DND-41 (cell line): ENCODE data around the gene DPF1.

ENCODE experiments used
- ATAC-seq: fragments of 200-7000 bp; cut with Tn5 transposase; 3 replicates; pipeline ENCODE4 v1.9.1; 2021; ENCODE audit warnings: low read depth; ENCODE audit not compliant: insufficient read depth
- DNase-seq: peaks from one replicate; pipeline ENCODE4 v3.0.0-alpha.2; 2020
- H2AFZ ChIP-seq: 2 replicates; pipeline ENCODE4 v1.6.0; 2012; ENCODE audit warnings: low read depth, low read length
- H3K27ac ChIP-seq: 2 replicates; pipeline ENCODE4 v1.5.1; 2012; ENCODE audit warnings: low read length, inconsistent platforms
- H3K27me3 ChIP-seq: fragments of 200-600 bp; sonication (generic); 2 replicates; pipeline ENCODE4 v1.6.0; 2012; ENCODE audit warnings: low read length, mild to moderate bottlenecking, inconsistent platforms; ENCODE audit not compliant: insufficient read depth, poor library complexity
- H3K36me3 ChIP-seq: 2 replicates; pipeline ENCODE4 v1.5.1; 2012; ENCODE audit warnings: low read length, inconsistent platforms; ENCODE audit not compliant: insufficient read depth
- H3K4me1 ChIP-seq: 2 replicates; pipeline ENCODE4 v1.5.1; 2012; ENCODE audit warnings: mild to moderate bottlenecking, low read length; ENCODE audit not compliant: insufficient read depth
- H3K4me2 ChIP-seq: 2 replicates; pipeline ENCODE4 v1.6.0; 2012; ENCODE audit warnings: mild to moderate bottlenecking, moderate library complexity, low read length, inconsistent platforms; ENCODE audit not compliant: insufficient read depth
- H3K4me3 ChIP-seq, 2 experiments: fragments of 200-600 bp in 1 of 2; shearing (Covaris generic) in 1 of 2; 2 replicates each; pipeline ENCODE4 v1.5.1; 2012 to 2016; ENCODE audit warnings: inconsistent platforms in 2 of 2, low read length in 2 of 2, mild to moderate bottlenecking in 2 of 2, low read depth in 1 of 2, moderate library complexity in 1 of 2
- H3K79me2 ChIP-seq: 2 replicates; pipeline ENCODE4 v1.6.0; 2012; ENCODE audit warnings: low read length, inconsistent platforms; ENCODE audit not compliant: insufficient read depth
- H3K9ac ChIP-seq: 2 replicates; pipeline ENCODE4 v1.6.0; 2012; ENCODE audit warnings: low read depth, mild to moderate bottlenecking, inconsistent platforms, low read length, moderate library complexity
- H3K9me3 ChIP-seq: 2 replicates; pipeline ENCODE4 v1.5.1; 2012; ENCODE audit warnings: low read length, moderate library complexity, mild to moderate bottlenecking, inconsistent platforms; ENCODE audit not compliant: insufficient read depth, severe bottlenecking
- H4K20me1 ChIP-seq: 2 replicates; pipeline ENCODE4 v1.6.0; 2012; ENCODE audit warnings: low read length; ENCODE audit not compliant: insufficient read depth
- EZH2 ChIP-seq: IDR thresholded peaks from 3 replicates; pipeline ENCODE4 v1.6.1; 2012; ENCODE audit warnings: borderline replicate concordance, low read depth, mild to moderate bottlenecking, moderate library complexity, low read length, inconsistent platforms; ENCODE audit not compliant: severe bottlenecking
- TF ChIP-seq, protein P1 (sequence below): IDR thresholded peaks from 2 replicates; pipeline ENCODE4 v1.5.1; 2012; ENCODE audit warnings: borderline replicate concordance, low read length, moderate library complexity, mild to moderate bottlenecking; ENCODE audit not compliant: poor library complexity, severe bottlenecking; ENCODE audit errors: extremely low read depth

DPF1 gene

DNA sequence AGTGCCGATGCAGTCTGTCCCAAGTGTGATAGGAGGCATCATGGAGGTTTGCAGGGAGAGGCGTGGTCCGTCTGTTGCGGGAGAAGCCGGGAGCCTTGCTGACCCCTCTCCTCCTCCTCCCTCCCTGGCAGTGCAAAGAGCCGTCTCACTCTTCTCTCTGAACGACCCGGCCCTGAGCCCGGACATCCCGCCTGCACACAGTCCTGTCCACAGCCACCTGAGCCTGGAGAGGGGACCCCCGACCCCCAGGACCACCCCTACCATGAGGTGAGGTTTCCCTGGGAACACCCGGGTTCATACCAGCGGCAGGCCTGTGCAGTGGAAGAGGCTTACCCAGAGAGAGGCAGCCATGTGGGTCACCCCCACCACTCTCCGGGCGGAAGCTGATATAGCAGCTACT is 22.3 kb downstream of the DPF1 start:
- TF ChIP-seq, protein P1, sequence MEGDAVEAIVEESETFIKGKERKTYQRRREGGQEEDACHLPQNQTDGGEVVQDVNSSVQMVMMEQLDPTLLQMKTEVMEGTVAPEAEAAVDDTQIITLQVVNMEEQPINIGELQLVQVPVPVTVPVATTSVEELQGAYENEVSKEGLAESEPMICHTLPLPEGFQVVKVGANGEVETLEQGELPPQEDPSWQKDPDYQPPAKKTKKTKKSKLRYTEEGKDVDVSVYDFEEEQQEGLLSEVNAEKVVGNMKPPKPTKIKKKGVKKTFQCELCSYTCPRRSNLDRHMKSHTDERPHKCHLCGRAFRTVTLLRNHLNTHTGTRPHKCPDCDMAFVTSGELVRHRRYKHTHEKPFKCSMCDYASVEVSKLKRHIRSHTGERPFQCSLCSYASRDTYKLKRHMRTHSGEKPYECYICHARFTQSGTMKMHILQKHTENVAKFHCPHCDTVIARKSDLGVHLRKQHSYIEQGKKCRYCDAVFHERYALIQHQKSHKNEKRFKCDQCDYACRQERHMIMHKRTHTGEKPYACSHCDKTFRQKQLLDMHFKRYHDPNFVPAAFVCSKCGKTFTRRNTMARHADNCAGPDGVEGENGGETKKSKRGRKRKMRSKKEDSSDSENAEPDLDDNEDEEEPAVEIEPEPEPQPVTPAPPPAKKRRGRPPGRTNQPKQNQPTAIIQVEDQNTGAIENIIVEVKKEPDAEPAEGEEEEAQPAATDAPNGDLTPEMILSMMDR = no peak
- no peak for TF ChIP-seq EZH2
- H2AFZ ChIP-seq = no peak overlapping the region
- H4K20me1 ChIP-seq = no peaks in the 10 kb centered on the region
- H3K27me3 ChIP-seq = no peaks in the 10 kb centered on the region
- H3K9me3 ChIP-seq = no peaks in the 10 kb centered on the region
- H3K4me2 ChIP-seq = no peak overlapping the region
- H3K27ac ChIP-seq = no peak overlapping the region
- peaks cover 2% of the 10 kb centered on the region; the same call in 1 of the 2 replicates for H3K36me3 ChIP-seq
- no peak overlapping the region for H3K9ac ChIP-seq
- no peak overlapping the region for H3K4me3 ChIP-seq
- no peaks in the 10 kb centered on the region for H3K79me2 ChIP-seq
- DNase-seq = no peak
- no peak for ATAC-seq
- H3K4me1 ChIP-seq = no peaks in the 10 kb centered on the region

DNA sequence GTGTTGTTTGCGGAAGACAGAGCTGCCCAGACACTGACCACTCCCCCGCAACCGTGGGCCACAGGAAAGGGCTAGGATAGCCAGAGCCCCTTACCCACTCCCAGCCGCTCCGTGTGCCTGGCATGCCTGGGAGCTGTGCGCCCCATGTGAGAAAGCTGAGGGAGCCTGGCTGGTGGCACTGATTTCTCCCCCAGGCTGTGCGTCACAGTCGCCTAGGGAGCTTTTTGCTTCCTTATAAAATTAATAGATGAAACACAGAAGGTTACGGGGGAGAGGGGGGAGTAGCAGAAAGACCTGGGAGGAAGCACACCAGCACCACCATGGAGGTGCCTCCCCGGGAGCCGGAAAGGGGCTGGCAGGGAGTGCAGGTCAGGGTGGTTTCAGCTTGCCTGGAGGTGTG is 24.7 kb downstream of the DPF1 start:
- no peak overlapping the region for H3K4me2 ChIP-seq

DNA sequence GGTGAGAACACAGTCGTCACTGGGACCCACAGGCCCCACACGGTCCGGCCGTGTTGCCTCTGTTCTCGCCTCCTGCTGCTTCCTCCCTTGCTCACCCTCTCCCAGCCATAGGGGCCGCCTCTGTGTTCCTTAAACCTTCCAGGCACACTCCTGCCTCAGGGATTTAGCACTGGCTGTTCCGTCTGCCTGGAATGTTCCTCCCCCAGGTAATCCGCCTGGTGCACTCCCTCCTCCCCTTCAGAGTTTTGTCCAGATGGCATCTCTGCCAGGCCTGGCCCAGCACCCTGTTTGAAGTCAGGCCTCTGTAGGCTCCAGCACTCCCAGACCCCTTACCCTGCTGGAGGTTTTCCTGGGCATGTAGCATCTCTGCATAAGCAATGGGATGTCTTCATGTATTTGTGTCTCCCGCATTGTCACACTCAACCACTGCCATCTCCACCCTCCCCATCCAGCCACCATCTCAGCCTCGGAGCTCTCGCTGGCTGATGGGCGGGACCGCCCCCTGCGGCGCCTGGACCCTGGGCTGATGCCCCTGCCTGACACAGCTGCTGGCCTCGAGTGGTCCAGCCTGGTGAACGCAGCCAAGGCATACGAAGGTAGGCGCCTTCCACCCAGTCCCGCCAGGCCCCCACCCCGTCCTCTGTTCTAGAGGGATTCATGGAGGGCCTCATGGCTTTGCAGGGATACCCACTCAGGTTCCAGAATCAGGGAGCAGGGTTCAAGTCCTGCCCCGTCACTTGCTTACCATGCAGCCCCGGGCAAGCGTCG is 25.9 kb downstream of the DPF1 start:
- no peak for TF ChIP-seq EZH2
- TF ChIP-seq, protein P1 = no peak
- Histone ChIP-seq H3K4me2 (no peak overlapping the region), H3K27ac (no peak overlapping the region), H3K4me3 (no peak overlapping the region), H3K79me2 (no peaks in the 10 kb centered on the region), H3K36me3 (peaks cover 8% of the 10 kb centered on the region; the same call in 1 of the 2 replicates), H3K4me1 (no peaks in the 10 kb centered on the region), H2AFZ (no peak overlapping the region), H3K9ac (no peak overlapping the region), H3K9me3 (no peaks in the 10 kb centered on the region), H4K20me1 (no peaks in the 10 kb centered on the region), H3K27me3 (no peaks in the 10 kb centered on the region)
- ATAC-seq (no peak), DNase-seq (no peak)

More for the DNA sequence above, 24.7 kb downstream of the DPF1 start:
- Histone ChIP-seq H3K9me3 (no peaks in the 10 kb centered on the region), H3K79me2 (no peaks in the 10 kb centered on the region), H3K27me3 (no peaks in the 10 kb centered on the region), H3K27ac (no peak overlapping the region), H2AFZ (no peak overlapping the region), H3K36me3 (peaks cover 8% of the 10 kb centered on the region; the same call in 1 of the 2 replicates), H3K4me1 (no peaks in the 10 kb centered on the region), H4K20me1 (no peaks in the 10 kb centered on the region), H3K9ac (no peak overlapping the region), H3K4me3 (no peak overlapping the region)
- DNase-seq (no peak), ATAC-seq (no peak)
- TF ChIP-seq, protein P1 = no peak
- no peak for TF ChIP-seq EZH2
